K562 (cell line): ENCODE data around the gene EXOC6. TPM values are rescaled to one million over a fixed set of nuclear protein-coding genes. Genes with fewer than 3 reads are reported as not detected.

Experiments used
- KLF13 ChIP-seq: fragments of 450-650 bp; IDR thresholded peaks from 2 replicates; pipeline ENCODE4 v1.6.1; 2016; ENCODE audit warnings: missing genetic modification characterization, low read depth, mild to moderate bottlenecking, missing compliant biosample characterization, moderate library complexity, borderline replicate concordance
- L3MBTL2 ChIP-seq: fragments of 450-650 bp; IDR thresholded peaks from 2 replicates; pipeline ENCODE4 v1.6.1; 2016; ENCODE audit warnings: mild to moderate bottlenecking, moderate library complexity
- NONO ChIP-seq, 2 experiments: fragments of 200-400 bp in 1 of 2; fragments of 450-650 bp in 1 of 2; formaldehyde crosslinking in 1 of 2; IDR thresholded peaks; 2 replicates each; pipeline ENCODE4 v1.6.1; 2017; ENCODE audit warnings: low read depth in 2 of 2, mild to moderate bottlenecking in 2 of 2, moderate library complexity in 2 of 2, low read length in 1 of 2
- PHF8 ChIP-seq: fragments of 200-600 bp; sonication (generic); IDR thresholded peaks from 2 replicates; pipeline ENCODE4 v1.6.1; 2012; ENCODE audit warnings: mixed run types, mild to moderate bottlenecking, inconsistent platforms, low read length, moderate library complexity, borderline replicate concordance
- RBFOX2 ChIP-seq: fragments of 200-400 bp; formaldehyde crosslinking; IDR thresholded peaks from 2 replicates; pipeline ENCODE4 v1.6.1; 2017; ENCODE audit warnings: low read depth, mild to moderate bottlenecking, low read length, moderate library complexity
- TEAD4 ChIP-seq, 2 experiments: sonication (generic) in 1 of 2; formaldehyde crosslinking in 1 of 2; IDR thresholded peaks; 2 replicates each; pipeline versions ENCODE4 v1.6.1 to v1.8.0; 2012 to 2022; ENCODE audit warnings: borderline replicate concordance in 1 of 2, inconsistent platforms in 1 of 2, low read length in 1 of 2, mild to moderate bottlenecking in 1 of 2, missing genetic modification reagents in 1 of 2
- YBX1 ChIP-seq: fragments of 450-650 bp; IDR thresholded peaks from 2 replicates; pipeline ENCODE4 v1.7.1; 2016; ENCODE audit warnings: mild to moderate bottlenecking
- polyA plus RNA-seq, 8 experiments: library from polyadenylated mRNA; depleted of rRNA in 4 of 8; stranded (reverse) in 5 of 8; unstranded in 3 of 8; fragments of >200 nt; fragmentation: Nextera tagmentation in 2 of 8; fragmentation: Illumina TruSeq in 1 of 8; extraction: Ambion mirVana in 2 of 8; extraction: Trizol in 1 of 8; gene quantifications; 2 replicates each; pipeline versions ENCODE4 v1.2.1 to v1.2.3, GENCODE V29; 2011 to 2014; ENCODE audit warnings: inconsistent platforms in 1 of 8, missing spikeins in 1 of 8
- total RNA-seq, 7 experiments: library from RNA; depleted of rRNA in 6 of 7; stranded (reverse); fragments of >200 nt in 6 of 7; fragmentation: Illumina TruSeq in 2 of 7; extraction: Trizol in 2 of 7; gene quantifications; 2 replicates each; pipeline versions ENCODE4 v1.2.1 to v1.2.3, GENCODE V29; 2011 to 2021; ENCODE audit warnings: low replicate concordance in 1 of 7
- TF ChIP-seq, protein P1 (sequence below): fragments of 200-800 bp; sonication (Bioruptor generic); IDR thresholded peaks from 2 replicates; pipeline ENCODE4 v1.6.1; 2017; ENCODE audit warnings: missing genetic modification characterization, missing compliant biosample characterization
- TF ChIP-seq, protein P2 (sequence below): sonication (generic); formaldehyde crosslinking; IDR thresholded peaks from 2 replicates; pipeline ENCODE4 v1.8.1; 2023; ENCODE audit warnings: mild to moderate bottlenecking, missing genetic modification reagents, moderate library complexity
- TF ChIP-seq, protein P3 (sequence below), 2 experiments: fragments of 450-650 bp in 1 of 2; sonication (generic) in 1 of 2; formaldehyde crosslinking in 1 of 2; IDR thresholded peaks; 2 replicates each; pipeline versions ENCODE4 v1.7.1 to v1.9.0; 2016 to 2022; ENCODE audit warnings: inconsistent platforms in 1 of 2, mild to moderate bottlenecking in 1 of 2, missing genetic modification reagents in 1 of 2

Gene EXOC6
- total and polyA plus RNA-seq, 9 of the 15 experiments (the other 6 are each of a cell fraction or from before 2014, with no cell fraction given): 13.9 to 42.8 (median 24.9) TPM

DNA sequence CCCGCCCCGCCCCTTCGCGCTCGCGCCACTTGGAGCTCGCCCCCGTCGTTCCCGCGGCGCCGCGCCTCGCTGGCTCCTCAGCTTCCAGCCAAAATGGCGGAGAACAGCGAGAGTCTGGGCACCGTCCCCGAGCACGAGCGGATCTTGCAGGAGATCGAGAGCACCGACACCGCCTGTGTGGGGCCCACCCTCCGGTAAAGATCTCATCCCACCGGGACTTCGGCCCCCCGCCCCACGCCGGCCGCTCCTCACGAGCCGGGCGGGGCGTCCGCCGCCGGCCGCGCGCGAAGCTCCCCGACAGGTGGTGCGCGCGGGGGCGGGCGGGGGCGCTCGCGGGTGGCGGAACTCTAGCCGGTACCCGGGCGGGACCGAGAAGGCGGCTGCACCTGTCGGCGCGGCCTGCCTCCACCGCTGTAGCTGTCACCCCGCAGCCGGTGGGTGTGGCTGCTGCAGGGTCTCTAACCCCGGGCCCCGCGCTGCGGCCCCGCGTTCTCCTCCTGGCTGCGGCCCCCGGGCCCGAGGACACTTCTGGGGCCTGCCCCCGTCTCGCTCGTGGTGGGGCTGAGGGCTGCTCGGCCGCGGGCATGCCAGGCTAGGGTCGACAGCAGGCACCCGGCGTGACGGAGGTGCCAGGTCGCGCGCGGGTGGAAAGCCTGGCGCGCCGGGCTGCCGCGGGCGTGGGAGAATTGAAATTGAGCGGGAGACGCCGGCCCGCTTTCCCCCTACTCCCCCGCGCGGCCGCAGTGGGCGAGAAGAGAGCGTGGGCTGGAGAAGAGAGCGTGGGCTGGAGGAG is at the start of gene EXOC6 (continued):
- TF ChIP-seq L3MBTL2 (peak; percentile 19; the same call in 1 of the 2 replicates), TEAD4 (IDR thresholded peaks at IDR 0.05; ENCODE audit: low read length) (peak; percentile 83), TEAD4 (CRISPR knock-in tag; IDR thresholded peaks at IDR 0.05; ENCODE audit: borderline replicate concordance) (no peak), YBX1 (no peak), PHF8 (peak; percentile 67; the same call in 1 of the 2 replicates), NONO (IDR thresholded peaks at IDR 0.05; ENCODE audit: low read depth in 2 of 2, low read length in 1 of 2) (peak; percentile 11 to 40; a peak in 1 of 4 replicates), KLF13 (tag) (0 out of 2 replicates have a peak, but pooled peaks have one; percentile 19), RBFOX2 (peak; percentile 80)
- TF ChIP-seq, protein P1, sequence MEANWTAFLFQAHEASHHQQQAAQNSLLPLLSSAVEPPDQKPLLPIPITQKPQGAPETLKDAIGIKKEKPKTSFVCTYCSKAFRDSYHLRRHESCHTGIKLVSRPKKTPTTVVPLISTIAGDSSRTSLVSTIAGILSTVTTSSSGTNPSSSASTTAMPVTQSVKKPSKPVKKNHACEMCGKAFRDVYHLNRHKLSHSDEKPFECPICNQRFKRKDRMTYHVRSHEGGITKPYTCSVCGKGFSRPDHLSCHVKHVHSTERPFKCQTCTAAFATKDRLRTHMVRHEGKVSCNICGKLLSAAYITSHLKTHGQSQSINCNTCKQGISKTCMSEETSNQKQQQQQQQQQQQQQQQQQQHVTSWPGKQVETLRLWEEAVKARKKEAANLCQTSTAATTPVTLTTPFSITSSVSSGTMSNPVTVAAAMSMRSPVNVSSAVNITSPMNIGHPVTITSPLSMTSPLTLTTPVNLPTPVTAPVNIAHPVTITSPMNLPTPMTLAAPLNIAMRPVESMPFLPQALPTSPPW (CRISPR knock-in tag): peak; percentile 85
- TF ChIP-seq, protein P2, sequence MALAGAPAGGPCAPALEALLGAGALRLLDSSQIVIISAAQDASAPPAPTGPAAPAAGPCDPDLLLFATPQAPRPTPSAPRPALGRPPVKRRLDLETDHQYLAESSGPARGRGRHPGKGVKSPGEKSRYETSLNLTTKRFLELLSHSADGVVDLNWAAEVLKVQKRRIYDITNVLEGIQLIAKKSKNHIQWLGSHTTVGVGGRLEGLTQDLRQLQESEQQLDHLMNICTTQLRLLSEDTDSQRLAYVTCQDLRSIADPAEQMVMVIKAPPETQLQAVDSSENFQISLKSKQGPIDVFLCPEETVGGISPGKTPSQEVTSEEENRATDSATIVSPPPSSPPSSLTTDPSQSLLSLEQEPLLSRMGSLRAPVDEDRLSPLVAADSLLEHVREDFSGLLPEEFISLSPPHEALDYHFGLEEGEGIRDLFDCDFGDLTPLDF (CRISPR knock-in tag): peak; percentile 52; the same call in 1 of the 2 replicates
- TF ChIP-seq, protein P3, sequence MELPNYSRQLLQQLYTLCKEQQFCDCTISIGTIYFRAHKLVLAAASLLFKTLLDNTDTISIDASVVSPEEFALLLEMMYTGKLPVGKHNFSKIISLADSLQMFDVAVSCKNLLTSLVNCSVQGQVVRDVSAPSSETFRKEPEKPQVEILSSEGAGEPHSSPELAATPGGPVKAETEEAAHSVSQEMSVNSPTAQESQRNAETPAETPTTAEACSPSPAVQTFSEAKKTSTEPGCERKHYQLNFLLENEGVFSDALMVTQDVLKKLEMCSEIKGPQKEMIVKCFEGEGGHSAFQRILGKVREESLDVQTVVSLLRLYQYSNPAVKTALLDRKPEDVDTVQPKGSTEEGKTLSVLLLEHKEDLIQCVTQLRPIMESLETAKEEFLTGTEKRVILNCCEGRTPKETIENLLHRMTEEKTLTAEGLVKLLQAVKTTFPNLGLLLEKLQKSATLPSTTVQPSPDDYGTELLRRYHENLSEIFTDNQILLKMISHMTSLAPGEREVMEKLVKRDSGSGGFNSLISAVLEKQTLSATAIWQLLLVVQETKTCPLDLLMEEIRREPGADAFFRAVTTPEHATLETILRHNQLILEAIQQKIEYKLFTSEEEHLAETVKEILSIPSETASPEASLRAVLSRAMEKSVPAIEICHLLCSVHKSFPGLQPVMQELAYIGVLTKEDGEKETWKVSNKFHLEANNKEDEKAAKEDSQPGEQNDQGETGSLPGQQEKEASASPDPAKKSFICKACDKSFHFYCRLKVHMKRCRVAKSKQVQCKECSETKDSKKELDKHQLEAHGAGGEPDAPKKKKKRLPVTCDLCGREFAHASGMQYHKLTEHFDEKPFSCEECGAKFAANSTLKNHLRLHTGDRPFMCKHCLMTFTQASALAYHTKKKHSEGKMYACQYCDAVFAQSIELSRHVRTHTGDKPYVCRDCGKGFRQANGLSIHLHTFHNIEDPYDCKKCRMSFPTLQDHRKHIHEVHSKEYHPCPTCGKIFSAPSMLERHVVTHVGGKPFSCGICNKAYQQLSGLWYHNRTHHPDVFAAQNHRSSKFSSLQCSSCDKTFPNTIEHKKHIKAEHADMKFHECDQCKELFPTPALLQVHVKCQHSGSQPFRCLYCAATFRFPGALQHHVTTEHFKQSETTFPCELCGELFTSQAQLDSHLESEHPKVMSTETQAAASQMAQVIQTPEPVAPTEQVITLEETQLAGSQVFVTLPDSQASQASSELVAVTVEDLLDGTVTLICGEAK (IDR thresholded peaks at IDR 0.05): 0 out of 2 replicates have a peak, but pooled peaks have one; percentile 18
- TF ChIP-seq, protein P3 (CRISPR knock-in tag; IDR thresholded peaks at IDR 0.05): no peak
